ENCODE data around the gene DFFA. TPM values are rescaled to one million over a fixed set of nuclear protein-coding genes. Genes with fewer than 3 reads are reported as not detected.

The DFFA gene
- total RNA-seq, 1 experiment from 2014 or later = 94.1 TPM

DNA sequence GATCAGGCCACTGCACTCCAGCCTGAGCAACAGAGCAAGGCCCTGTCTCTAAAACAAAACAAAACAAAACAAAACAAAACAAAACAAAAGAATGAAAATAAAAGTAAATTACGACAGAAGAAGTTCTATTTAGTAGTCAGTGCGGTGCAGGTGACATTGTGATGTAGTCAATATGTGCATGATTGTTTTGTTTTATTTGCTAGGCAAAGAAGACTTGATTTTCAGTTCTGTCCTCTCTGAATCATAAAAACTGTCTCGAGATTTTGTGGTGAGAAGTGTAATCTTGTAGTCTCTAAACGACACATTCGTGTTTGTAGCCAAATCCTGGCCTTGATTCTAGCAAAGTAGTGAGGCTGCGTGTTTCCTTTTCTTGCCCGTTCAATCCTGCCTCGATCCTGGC lies 25.9 kb upstream of the DFFA start:
- no peak overlapping the region for H4K8ac ChIP-seq (replicated peaks; ENCODE audit: insufficient read length, low read depth, low read length)
- no peak overlapping the region for H4K5ac ChIP-seq (ENCODE audit: insufficient read length, low read depth, low read length)
- no peak overlapping the region for H3K14ac ChIP-seq (ENCODE audit: insufficient read depth, low read length)
- no peak overlapping the region for H2AK5ac ChIP-seq (ENCODE audit: insufficient read length, low read length)
- no peak overlapping the region for H2BK5ac ChIP-seq (ENCODE audit: insufficient read length, low read length)
- H2AFZ ChIP-seq (ENCODE audit: low read length) = no peak overlapping the region
- H3K27ac ChIP-seq (ENCODE audit: insufficient read length, low read depth, low read length) = no peak overlapping the region
- no peak overlapping the region for H3K56ac ChIP-seq (ENCODE audit: insufficient read length, low read depth, low read length)
- H3K9ac ChIP-seq (ENCODE audit: extremely low read depth, insufficient read length, low read length) = no peak overlapping the region
- H3K79me2 ChIP-seq (ENCODE audit: insufficient read depth, low read length) = peaks cover 2% of the 10 kb centered on the region; the same call in 1 of the 2 replicates
- no peaks in the 10 kb centered on the region for H3K27me3 Mint-ChIP-seq (ENCODE audit: low read depth)
- no peaks in the 10 kb centered on the region for H3K4me1 ChIP-seq (ENCODE audit: insufficient read depth, low read length)
- no peak overlapping the region for H3T11ph ChIP-seq (ENCODE audit: low read length)
- peak overlapping the region in 1 of 3 experiments; percentile 14; a peak in 2 of 7 replicates for H3K27ac Mint-ChIP-seq
- no peak overlapping the region for H3K4me3 Mint-ChIP-seq
- DNase-seq = no peak
- H3K9me3 ChIP-seq (ENCODE audit: control insufficient read depth, low read depth, low read length) = no peaks in the 10 kb centered on the region
- H3K79me1 ChIP-seq (ENCODE audit: insufficient read depth, low read depth, low read length, poor library complexity, severe bottlenecking) = peaks cover 9% of the 10 kb centered on the region
- no peak overlapping the region for H3K4me2 ChIP-seq (ENCODE audit: insufficient read depth, insufficient read length, low read length)
- H2BK120ac ChIP-seq (ENCODE audit: low read depth, low read length, poor library complexity, severe bottlenecking) = no peak overlapping the region
- peaks cover 3% of the 10 kb centered on the region for H4K20me1 ChIP-seq (ENCODE audit: control insufficient read depth, insufficient read depth, insufficient read length)
- no peak overlapping the region for H2BK12ac ChIP-seq (ENCODE audit: insufficient read length, low read depth, low read length)
- H4K91ac ChIP-seq (ENCODE audit: insufficient read length, low read depth, low read length) = no peak overlapping the region
- H2BK15ac ChIP-seq (ENCODE audit: low read depth, low read length) = no peak overlapping the region
- no peak overlapping the region for H3K18ac ChIP-seq (ENCODE audit: insufficient read length, low read depth, low read length)
- no peaks in the 10 kb centered on the region for H3K9me3 Mint-ChIP-seq
- H3K27me3 ChIP-seq (ENCODE audit: insufficient read depth, low read length) = no peaks in the 10 kb centered on the region
- no peak overlapping the region for H3K23ac ChIP-seq (ENCODE audit: insufficient read length, low read depth, low read length)
- peaks cover 12 to 14% of the 10 kb centered on the region in 2 experiments for H3K4me1 Mint-ChIP-seq
- no peak overlapping the region for H3K4ac ChIP-seq (ENCODE audit: low read depth, low read length)
- TF ChIP-seq, protein P1, sequence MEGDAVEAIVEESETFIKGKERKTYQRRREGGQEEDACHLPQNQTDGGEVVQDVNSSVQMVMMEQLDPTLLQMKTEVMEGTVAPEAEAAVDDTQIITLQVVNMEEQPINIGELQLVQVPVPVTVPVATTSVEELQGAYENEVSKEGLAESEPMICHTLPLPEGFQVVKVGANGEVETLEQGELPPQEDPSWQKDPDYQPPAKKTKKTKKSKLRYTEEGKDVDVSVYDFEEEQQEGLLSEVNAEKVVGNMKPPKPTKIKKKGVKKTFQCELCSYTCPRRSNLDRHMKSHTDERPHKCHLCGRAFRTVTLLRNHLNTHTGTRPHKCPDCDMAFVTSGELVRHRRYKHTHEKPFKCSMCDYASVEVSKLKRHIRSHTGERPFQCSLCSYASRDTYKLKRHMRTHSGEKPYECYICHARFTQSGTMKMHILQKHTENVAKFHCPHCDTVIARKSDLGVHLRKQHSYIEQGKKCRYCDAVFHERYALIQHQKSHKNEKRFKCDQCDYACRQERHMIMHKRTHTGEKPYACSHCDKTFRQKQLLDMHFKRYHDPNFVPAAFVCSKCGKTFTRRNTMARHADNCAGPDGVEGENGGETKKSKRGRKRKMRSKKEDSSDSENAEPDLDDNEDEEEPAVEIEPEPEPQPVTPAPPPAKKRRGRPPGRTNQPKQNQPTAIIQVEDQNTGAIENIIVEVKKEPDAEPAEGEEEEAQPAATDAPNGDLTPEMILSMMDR (conservative IDR thresholded peaks at IDR 0.05) = no peak
- WGBS (ENCODE audit: extremely low coverage, insufficient read length, low lambda C conversion rate) = no CpG with 5 or more reads among the region's 8 CpGs
- peaks cover 1 to 8% (median 5%) of the 10 kb centered on the region in 3 experiments; a peak in 2 of 7 replicates for H3K36me3 Mint-ChIP-seq (ENCODE audit: insufficient read depth in 1 of 3, low read depth in 3 of 3)
- no peaks in the 10 kb centered on the region for H3K23me2 ChIP-seq (ENCODE audit: insufficient read length, low read depth, low read length, poor library complexity, severe bottlenecking)
- H2BK20ac ChIP-seq (ENCODE audit: low read depth, low read length, poor library complexity, severe bottlenecking) = no peak overlapping the region
